ENCODE measurements around the gene UBTD2.

DNA sequence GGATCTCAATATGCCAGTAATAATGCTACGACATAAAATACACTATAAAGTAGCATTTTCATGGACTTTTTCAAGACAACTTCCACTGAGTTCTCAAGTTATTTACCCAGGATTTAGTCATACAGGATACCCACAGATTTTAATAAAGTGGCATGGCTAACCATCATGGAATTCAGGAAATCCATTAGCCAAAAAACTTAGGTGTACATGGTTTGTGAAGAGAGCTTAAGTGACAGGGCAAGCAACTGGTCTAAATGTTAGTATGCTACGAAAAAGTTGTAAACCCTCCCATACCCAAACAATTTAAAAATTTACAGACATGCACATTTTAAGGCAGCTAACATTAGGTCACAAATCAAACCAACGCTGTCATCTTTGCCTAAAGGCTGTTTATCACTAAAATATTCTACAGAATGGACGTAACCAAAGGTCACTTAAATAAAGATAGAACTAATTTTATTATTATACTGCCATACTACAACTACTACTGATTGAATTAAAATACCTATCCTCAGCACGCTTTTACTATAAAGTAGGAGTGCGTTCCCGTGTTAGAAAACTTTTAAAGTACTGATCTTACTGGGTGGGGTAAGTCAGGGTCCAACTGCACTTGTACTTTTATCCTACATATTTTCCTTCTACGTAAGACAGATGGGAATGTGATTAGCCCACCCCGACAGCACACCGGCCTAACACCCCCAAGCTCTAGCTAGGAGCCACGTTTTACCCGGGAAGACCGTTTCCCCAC is 1.1 kb downstream of the UBTD2 start:
- TF ChIP-seq GATA3 (IDR thresholded peaks at IDR 0.05; ENCODE audit: low read depth, low read length) (no peak), GATA2 (IDR thresholded peaks at IDR 0.05; ENCODE audit: low read depth, low read length) (no peak)
